ENCODE results near the gene KCNH5. TPM values are rescaled to one million over a fixed set of nuclear protein-coding genes. Genes with fewer than 3 reads are reported as not detected.

The KCNH5 gene
- total and polyA plus RNA-seq, 4 donors, result not detected

DNA sequence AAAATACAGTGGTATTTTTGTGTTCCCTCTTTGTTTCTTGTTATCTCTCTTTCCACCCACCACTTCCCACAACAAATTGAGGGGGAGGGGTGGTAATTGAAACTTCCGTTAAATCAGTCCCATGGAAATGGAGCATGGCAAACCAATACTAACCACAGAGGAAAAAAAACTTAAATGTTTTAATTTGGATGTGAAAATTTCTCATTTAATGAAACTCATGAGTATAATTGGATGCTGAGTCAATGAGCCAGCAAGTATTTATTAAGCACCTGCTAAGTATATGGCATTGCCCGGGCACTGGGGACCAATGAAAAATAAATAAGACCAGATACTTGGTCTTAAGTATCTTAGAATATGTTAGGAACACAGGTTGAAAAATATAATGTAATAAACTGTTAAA, 147.5 kb downstream of the KCNH5 start:
- DNase-seq (ENCODE audit: low spot score), result no peak
- no peaks in the 10 kb centered on the region for H3K27me3 ChIP-seq (ENCODE audit: control insufficient read depth in 4 of 4, insufficient read depth in 4 of 4, low read length in 3 of 4)
- H3K4me1 ChIP-seq (ENCODE audit: control insufficient read depth in 4 of 4, insufficient read depth in 4 of 4, low read length in 3 of 4), result no peaks in the 10 kb centered on the region
- no peak for TF ChIP-seq TAF1 (conservative IDR thresholded peaks at IDR 0.05)
- no peak for TF ChIP-seq SP1 (IDR thresholded peaks at IDR 0.05)
- H3K36me3 ChIP-seq (ENCODE audit: control insufficient read depth in 4 of 4, insufficient read depth in 3 of 4, low read depth in 1 of 4, low read length in 3 of 4), result no peaks in the 10 kb centered on the region
- H3K4me3 ChIP-seq (ENCODE audit: low read depth in 1 of 3, low read length in 3 of 3), result no peak overlapping the region
- H3K27ac ChIP-seq (ENCODE audit: low read depth in 1 of 2, low read length in 2 of 2), result no peak overlapping the region
- 66% methylated on average over 2 of the region's 2 CpGs for WGBS
- H3K9me3 ChIP-seq (ENCODE audit: control insufficient read depth in 4 of 4, low read length in 3 of 4), result no peaks in the 10 kb centered on the region
- no peak overlapping the region for H3K9ac ChIP-seq (ENCODE audit: low read depth in 1 of 2, low read length in 2 of 2)

DNA sequence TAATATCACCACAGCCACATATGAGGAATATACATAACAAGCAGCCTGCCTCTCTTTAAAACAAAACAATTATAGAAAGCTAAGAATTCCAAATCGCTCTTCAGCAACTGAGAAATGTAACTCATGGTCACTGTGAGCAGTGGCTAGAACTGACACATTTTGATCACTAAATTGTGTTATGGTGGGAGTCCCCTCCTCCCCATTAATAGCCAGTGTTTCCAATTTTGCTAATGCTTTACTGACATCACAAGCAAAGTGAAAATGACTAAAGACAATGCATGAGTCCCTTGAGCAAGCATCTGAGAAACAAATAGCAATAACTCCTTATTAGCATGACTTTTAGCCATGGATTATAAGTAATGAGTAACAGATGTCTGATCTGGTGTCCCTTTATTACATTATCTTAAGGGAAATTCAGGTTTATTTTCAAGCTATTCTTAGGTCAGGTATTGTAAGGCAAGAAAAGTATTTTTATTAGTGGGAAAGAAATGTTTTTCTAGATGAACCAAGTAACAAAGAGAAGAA, 148.3 kb downstream of the KCNH5 start:
- no peaks in the 10 kb centered on the region for H3K36me3 ChIP-seq (ENCODE audit: control insufficient read depth in 4 of 4, insufficient read depth in 3 of 4, low read depth in 1 of 4, low read length in 3 of 4)
- no peaks in the 10 kb centered on the region for H3K4me1 ChIP-seq (ENCODE audit: control insufficient read depth in 4 of 4, insufficient read depth in 4 of 4, low read length in 3 of 4)
- no peak overlapping the region for H3K9ac ChIP-seq (ENCODE audit: low read depth in 1 of 2, low read length in 2 of 2)
- no peak for DNase-seq (ENCODE audit: low spot score)
- no peaks in the 10 kb centered on the region for H3K9me3 ChIP-seq (ENCODE audit: control insufficient read depth in 4 of 4, low read length in 3 of 4)
- H3K27me3 ChIP-seq (ENCODE audit: control insufficient read depth in 4 of 4, insufficient read depth in 4 of 4, low read length in 3 of 4), result no peaks in the 10 kb centered on the region
- H3K4me3 ChIP-seq (ENCODE audit: low read depth in 1 of 3, low read length in 3 of 3), result no peak overlapping the region
- WGBS, result 73% methylated on average over 1 of the region's 1 CpG
- H3K27ac ChIP-seq (ENCODE audit: low read depth in 1 of 2, low read length in 2 of 2), result no peak overlapping the region
- TF ChIP-seq EGR1 (IDR thresholded peaks at IDR 0.05; ENCODE audit: low read depth in 2 of 2), result no peak
- TF ChIP-seq, protein P1, sequence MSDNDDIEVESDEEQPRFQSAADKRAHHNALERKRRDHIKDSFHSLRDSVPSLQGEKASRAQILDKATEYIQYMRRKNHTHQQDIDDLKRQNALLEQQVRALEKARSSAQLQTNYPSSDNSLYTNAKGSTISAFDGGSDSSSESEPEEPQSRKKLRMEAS (IDR thresholded peaks at IDR 0.05), result no peak
- TF ChIP-seq, protein P2, sequence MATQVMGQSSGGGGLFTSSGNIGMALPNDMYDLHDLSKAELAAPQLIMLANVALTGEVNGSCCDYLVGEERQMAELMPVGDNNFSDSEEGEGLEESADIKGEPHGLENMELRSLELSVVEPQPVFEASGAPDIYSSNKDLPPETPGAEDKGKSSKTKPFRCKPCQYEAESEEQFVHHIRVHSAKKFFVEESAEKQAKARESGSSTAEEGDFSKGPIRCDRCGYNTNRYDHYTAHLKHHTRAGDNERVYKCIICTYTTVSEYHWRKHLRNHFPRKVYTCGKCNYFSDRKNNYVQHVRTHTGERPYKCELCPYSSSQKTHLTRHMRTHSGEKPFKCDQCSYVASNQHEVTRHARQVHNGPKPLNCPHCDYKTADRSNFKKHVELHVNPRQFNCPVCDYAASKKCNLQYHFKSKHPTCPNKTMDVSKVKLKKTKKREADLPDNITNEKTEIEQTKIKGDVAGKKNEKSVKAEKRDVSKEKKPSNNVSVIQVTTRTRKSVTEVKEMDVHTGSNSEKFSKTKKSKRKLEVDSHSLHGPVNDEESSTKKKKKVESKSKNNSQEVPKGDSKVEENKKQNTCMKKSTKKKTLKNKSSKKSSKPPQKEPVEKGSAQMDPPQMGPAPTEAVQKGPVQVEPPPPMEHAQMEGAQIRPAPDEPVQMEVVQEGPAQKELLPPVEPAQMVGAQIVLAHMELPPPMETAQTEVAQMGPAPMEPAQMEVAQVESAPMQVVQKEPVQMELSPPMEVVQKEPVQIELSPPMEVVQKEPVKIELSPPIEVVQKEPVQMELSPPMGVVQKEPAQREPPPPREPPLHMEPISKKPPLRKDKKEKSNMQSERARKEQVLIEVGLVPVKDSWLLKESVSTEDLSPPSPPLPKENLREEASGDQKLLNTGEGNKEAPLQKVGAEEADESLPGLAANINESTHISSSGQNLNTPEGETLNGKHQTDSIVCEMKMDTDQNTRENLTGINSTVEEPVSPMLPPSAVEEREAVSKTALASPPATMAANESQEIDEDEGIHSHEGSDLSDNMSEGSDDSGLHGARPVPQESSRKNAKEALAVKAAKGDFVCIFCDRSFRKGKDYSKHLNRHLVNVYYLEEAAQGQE (IDR thresholded peaks at IDR 0.05), result no peak
- TF ChIP-seq, protein P3, sequence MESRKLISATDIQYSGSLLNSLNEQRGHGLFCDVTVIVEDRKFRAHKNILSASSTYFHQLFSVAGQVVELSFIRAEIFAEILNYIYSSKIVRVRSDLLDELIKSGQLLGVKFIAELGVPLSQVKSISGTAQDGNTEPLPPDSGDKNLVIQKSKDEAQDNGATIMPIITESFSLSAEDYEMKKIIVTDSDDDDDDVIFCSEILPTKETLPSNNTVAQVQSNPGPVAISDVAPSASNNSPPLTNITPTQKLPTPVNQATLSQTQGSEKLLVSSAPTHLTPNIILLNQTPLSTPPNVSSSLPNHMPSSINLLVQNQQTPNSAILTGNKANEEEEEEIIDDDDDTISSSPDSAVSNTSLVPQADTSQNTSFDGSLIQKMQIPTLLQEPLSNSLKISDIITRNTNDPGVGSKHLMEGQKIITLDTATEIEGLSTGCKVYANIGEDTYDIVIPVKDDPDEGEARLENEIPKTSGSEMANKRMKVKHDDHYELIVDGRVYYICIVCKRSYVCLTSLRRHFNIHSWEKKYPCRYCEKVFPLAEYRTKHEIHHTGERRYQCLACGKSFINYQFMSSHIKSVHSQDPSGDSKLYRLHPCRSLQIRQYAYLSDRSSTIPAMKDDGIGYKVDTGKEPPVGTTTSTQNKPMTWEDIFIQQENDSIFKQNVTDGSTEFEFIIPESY (IDR thresholded peaks at IDR 0.05), result no peak

DNA sequence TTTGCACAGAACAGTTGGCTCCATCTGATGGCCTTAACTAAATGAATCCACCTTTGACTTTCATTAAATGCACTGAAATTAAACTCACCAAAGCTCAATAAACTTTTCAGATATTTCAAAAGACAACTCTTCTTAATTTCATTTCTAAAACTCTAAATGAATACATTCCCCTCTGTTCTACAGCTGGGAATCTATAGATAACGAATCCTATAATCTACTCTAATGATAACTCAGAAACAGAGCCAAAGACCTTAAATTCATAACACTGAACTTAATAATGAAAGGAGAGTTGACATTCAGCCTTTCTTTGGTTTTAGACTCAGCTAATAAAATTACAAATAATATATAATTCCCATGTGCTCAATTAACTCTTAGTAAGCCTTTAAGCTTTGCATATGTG, 150.5 kb downstream of the KCNH5 start:
- WGBS, result 70% methylated on average over 1 of the region's 1 CpG
- Histone ChIP-seq H3K27ac (ENCODE audit: low read depth in 1 of 2, low read length in 2 of 2) (no peak overlapping the region), H3K4me1 (ENCODE audit: control insufficient read depth in 4 of 4, insufficient read depth in 4 of 4, low read length in 3 of 4) (no peaks in the 10 kb centered on the region), H3K9me3 (ENCODE audit: control insufficient read depth in 4 of 4, low read length in 3 of 4) (no peaks in the 10 kb centered on the region), H3K36me3 (ENCODE audit: control insufficient read depth in 4 of 4, insufficient read depth in 3 of 4, low read depth in 1 of 4, low read length in 3 of 4) (no peaks in the 10 kb centered on the region), H3K9ac (ENCODE audit: low read depth in 1 of 2, low read length in 2 of 2) (no peak overlapping the region), H3K4me3 (ENCODE audit: low read depth in 1 of 3, low read length in 3 of 3) (no peak overlapping the region), H3K27me3 (ENCODE audit: control insufficient read depth in 4 of 4, insufficient read depth in 4 of 4, low read length in 3 of 4) (no peaks in the 10 kb centered on the region)
- TF ChIP-seq, protein P1 (IDR thresholded peaks at IDR 0.05), result no peak
- TF ChIP-seq, protein P4, sequence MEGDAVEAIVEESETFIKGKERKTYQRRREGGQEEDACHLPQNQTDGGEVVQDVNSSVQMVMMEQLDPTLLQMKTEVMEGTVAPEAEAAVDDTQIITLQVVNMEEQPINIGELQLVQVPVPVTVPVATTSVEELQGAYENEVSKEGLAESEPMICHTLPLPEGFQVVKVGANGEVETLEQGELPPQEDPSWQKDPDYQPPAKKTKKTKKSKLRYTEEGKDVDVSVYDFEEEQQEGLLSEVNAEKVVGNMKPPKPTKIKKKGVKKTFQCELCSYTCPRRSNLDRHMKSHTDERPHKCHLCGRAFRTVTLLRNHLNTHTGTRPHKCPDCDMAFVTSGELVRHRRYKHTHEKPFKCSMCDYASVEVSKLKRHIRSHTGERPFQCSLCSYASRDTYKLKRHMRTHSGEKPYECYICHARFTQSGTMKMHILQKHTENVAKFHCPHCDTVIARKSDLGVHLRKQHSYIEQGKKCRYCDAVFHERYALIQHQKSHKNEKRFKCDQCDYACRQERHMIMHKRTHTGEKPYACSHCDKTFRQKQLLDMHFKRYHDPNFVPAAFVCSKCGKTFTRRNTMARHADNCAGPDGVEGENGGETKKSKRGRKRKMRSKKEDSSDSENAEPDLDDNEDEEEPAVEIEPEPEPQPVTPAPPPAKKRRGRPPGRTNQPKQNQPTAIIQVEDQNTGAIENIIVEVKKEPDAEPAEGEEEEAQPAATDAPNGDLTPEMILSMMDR (IDR thresholded peaks at IDR 0.05; ENCODE audit: low read depth, low read length, missing input control), result no peak
- TF ChIP-seq, protein P2 (IDR thresholded peaks at IDR 0.05), result no peak
- TF ChIP-seq RAD21 (IDR thresholded peaks at IDR 0.05) (no peak), NR2F2 (IDR thresholded peaks at IDR 0.05) (no peak), SP1 (IDR thresholded peaks at IDR 0.05) (no peak), FOXA2 (IDR thresholded peaks at IDR 0.05) (no peak), HNF4A (conservative IDR thresholded peaks at IDR 0.05) (no peak), EGR1 (IDR thresholded peaks at IDR 0.05; ENCODE audit: low read depth in 2 of 2) (no peak), GABPA (IDR thresholded peaks at IDR 0.05 in 1 of 2, conservative IDR thresholded peaks at IDR 0.05 in 1 of 2) (no peak), HNF4G (IDR thresholded peaks at IDR 0.05) (no peak), TAF1 (conservative IDR thresholded peaks at IDR 0.05) (no peak), RXRA (IDR thresholded peaks at IDR 0.05) (no peak), JUND (IDR thresholded peaks at IDR 0.05) (no peak)
- TF ChIP-seq, protein P5, sequence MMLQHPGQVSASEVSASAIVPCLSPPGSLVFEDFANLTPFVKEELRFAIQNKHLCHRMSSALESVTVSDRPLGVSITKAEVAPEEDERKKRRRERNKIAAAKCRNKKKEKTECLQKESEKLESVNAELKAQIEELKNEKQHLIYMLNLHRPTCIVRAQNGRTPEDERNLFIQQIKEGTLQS (IDR thresholded peaks at IDR 0.05), result no peak
- no peak for DNase-seq (ENCODE audit: low spot score)

Measured in liver (tissue), 9 donors.